ENCODE data around the gene MDM2.
"Not testable (repeated sequence)": the region's sequence is repeated elsewhere in the genome, so short reads cannot be mapped to it uniquely, and the experiment has no call there.

The MDM2 gene

DNA sequence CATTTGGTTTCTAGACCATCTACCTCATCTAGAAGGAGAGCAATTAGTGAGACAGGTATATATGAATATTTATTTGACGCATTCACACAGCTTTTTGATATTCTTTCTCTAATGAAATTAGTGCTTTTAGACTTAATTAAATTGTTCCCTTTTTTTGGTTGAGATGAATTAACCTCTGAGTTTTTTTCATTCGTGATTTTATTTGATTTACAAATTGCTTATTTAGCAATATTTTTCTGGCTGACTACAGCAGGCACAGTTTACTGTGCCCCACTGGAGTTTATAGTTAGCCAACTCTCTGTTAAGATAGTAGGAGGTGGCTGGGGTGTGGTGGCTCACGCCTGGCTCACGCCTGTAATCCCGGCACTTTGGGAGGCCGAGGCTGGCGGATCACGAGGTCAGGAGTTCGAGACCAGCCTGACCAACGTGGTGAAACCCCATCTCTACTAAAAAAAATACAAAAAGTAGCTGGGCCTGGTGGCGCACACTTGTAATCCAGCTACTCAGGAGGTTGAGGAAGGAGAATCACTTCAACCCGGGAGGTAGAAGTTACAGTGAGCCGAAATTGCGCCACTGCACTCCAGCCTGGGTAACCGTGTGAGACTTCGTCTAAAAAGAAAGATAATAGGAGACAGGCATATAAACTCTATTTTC lies 16.7 kb downstream of the MDM2 start:
- in situ Hi-C loops (cut with HindIII; ENCODE audit: low sequenced_read_pairs): no loop called here

DNA sequence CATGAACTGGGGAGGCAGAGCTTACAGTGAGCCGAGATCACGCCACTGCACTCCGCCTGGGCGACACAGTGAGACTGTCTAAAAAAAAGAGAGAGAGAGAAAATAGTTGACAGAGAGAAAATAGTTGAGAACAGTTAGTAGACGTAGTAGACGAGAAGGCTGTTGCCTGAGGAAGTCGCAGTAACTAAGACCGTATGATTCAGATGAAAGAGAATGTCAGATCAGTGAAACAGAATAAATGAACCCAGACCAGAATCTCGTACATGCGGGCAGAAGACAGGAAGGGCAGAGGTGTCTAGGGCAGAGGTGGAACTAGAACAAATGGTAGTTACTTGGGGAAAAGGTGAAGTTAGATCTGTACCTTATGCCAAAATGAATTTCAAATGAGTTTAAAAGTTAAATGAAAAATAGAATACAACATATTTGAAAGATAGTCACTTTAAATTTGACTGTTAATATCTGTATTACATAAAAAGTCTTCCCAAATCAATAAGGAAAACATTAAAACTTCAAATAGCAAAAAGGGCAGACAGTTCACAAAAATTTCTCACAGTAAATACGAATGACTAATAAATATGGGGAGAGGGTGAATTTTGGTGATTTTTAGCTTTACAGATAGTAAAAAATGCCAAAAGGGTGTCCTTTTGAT lies 17.7 kb downstream of the MDM2 start:
- in situ Hi-C loops (cut with HindIII; ENCODE audit: low sequenced_read_pairs): no loop called here

DNA sequence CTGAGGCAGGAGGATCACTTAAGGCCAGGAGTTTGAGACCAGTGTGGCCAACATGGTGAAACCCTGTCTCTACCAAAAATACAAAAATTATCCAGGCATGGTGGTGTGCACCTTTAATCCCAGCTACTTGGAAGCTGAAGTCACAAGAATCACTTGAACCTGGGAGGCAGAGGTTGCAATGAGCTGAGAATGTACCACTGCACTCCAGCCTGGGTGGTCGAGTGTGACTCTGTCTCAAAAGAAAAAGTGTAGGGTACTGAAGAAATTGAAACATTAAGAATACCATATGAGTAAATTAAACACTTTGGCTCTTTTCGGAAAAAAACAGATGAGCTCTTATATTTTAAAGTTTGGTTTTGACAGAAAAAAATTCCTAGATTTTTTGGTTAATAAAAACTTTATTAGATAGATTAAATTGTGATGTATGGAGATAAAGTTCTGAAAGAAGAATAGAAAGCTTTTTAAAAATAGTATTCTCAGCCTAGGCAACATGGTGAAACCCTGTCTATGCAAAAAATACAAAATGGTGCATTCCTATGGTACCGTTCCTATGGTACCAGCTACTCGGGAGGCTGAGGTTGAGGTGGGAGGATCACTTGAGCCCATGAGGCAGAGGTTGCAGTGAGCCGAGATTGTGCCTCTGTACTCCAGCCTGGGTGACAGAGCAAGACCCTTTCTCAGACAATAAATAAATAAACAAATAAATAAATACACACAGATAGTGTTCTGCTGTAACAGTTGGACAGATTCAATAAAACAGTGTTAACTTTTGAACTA lies 20.1 kb downstream of the MDM2 start:
- in situ Hi-C loops (cut with HindIII; ENCODE audit: low sequenced_read_pairs): no loop called here

DNA sequence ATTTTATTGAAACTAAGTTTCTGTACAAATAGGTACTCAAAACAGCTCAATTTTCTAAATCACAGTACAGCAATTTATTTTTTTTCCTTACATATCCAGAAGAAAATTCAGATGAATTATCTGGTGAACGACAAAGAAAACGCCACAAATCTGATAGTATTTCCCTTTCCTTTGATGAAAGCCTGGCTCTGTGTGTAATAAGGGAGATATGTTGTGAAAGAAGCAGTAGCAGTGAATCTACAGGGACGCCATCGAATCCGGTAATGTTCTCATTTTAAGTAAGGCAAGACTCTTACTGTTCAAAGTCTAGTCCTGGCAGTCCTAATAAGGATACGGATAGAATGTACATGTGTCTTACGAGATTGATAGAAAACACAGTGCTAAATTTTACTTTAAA lies 20.7 kb downstream of the MDM2 start:
- in situ Hi-C loops (cut with HindIII; ENCODE audit: low sequenced_read_pairs): no loop called here

DNA sequence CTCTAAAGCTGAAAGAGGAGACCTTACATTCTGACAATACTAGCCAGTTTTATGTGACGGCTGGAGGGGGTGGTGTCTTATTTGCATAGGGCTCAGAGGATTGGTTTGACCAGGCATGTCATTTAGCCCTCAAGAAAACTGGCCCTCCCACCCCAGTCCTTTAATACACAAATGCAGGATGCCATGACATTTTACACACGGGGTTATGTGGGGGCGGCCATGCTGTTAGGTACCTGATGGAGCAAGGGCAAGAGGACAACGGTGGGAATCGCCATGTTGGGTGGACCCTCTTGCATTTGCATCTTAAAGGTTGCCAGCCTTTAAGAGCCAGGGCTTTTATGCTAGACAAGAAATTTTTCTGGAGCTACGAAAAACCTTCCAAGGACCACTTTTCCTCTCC lies 23.3 kb downstream of the MDM2 start:
- in situ Hi-C loops (cut with HindIII; ENCODE audit: low sequenced_read_pairs): no loop called here

DNA sequence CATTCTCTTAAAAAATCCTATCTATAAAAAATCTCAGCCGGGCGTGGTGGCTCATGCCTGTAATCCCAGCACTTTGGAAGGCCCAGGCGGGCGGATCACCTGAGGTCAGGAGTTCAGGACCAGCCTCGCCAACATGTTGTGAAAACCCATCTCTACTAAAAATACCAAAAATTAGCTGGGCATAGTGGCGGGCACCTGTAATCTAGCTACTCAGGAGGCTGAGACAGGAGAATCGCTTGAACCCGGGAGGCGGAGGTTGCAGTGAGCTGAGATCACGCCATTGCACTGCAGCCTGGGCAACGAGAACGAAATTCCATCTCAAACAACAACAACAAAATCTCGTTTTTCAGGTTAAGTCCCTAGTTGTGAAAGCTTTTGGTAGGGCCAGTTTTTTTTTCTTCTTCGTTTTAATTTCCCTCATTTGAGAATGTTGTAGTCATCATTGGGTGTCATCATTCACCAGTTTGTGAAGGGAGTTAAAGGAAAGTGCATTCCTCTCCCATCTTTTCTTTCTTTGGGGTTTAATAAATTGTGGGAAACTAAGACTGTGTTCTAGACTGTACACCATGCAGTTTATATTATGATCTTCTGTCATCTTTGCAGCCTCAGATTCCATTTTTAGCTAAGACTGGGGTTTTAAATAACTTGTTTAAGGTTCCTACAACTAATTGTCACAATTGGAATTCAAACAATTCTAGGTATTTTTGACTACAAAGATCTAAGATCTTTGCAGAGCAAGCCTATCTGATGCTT lies 23.9 kb downstream of the MDM2 start:
- in situ Hi-C loops (cut with HindIII; ENCODE audit: low sequenced_read_pairs): no loop called here

DNA sequence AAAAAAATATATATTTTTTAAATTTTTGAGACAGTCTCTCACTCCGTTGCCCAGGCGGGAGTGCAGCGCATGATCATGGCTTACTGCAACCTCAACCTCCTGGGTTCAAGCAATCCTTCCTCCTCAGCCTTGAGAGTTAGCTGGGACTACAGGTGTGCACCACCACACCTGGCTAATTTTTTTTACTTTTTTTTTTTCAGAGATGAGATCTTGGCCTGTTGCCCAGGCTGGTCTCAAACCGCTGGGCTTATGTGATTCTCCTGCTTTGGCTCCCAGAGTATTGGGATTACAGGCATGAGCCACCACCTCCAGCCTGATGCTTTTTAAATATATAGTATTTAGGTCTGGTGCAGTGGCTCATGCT lies 24.5 kb downstream of the MDM2 start:
- in situ Hi-C loops (cut with HindIII; ENCODE audit: low sequenced_read_pairs): no loop called here

DNA sequence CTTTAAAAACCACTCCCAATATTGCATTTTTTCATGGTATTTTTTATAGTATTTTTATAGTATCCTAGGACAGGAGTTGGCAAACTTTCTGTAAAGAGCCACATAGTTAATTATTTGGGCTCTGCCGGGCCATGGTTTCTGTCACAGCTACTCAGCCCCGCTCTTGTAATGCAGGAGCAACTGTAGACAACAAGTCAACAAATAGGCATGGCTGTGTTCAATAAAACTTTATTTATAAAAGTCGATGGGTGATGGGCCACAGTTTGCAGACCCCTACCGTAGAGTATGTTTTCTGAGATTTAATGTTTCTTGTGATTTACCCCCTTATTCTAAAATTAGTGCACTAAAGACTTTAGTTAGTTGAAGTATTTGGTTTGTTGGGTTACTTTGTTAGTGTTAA lies 25.5 kb downstream of the MDM2 start:
- in situ Hi-C loops (cut with HindIII; ENCODE audit: low sequenced_read_pairs): no loop called here

DNA sequence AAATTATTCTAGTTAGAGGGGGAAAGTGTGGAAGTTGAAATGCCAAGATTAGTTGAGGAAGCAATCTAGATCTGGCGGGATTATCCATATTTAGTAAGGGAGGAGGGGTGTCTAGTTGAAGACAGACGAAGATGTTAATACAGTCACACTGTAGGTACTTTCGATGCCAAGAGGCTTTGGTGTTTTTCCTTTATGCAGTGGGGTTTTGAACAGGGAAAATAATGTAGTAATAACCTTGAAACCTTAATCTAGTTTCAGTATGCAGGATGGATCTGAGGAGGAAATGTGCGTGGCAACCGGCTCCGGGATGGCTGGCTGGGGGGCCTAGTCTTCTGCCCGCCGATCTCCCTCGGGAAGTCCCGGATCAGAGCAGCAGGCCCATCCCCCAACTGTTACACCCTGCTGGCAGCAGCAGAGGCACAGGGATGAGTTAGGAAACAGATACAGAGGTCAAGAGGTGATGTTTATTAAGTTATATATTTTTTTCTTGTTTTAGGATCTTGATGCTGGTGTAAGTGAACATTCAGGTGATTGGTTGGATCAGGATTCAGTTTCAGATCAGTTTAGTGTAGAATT lies 27.4 kb downstream of the MDM2 start:
- in situ Hi-C loops (cut with HindIII; ENCODE audit: low sequenced_read_pairs): no loop called here

DNA sequence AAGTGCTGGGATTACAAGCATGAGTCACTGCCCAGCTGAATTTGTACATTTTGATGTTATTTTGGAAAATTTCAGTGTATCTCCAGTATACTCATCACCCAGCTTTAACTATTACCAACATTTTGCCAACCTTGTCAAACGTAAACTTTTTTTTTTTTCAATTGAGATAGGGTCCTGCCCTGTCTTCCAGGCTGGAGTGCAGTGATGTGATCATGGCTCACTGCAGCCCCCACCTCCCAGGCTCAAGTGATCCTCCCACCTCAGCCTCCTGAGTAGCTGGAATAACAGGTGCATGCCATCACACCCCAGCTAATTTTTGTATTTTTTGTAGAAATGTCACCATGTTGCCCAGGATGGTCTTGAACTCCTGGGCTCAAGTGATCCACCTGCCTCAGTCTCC lies 29.2 kb downstream of the MDM2 start:
- in situ Hi-C loops (cut with HindIII; ENCODE audit: low sequenced_read_pairs): no loop called here

DNA sequence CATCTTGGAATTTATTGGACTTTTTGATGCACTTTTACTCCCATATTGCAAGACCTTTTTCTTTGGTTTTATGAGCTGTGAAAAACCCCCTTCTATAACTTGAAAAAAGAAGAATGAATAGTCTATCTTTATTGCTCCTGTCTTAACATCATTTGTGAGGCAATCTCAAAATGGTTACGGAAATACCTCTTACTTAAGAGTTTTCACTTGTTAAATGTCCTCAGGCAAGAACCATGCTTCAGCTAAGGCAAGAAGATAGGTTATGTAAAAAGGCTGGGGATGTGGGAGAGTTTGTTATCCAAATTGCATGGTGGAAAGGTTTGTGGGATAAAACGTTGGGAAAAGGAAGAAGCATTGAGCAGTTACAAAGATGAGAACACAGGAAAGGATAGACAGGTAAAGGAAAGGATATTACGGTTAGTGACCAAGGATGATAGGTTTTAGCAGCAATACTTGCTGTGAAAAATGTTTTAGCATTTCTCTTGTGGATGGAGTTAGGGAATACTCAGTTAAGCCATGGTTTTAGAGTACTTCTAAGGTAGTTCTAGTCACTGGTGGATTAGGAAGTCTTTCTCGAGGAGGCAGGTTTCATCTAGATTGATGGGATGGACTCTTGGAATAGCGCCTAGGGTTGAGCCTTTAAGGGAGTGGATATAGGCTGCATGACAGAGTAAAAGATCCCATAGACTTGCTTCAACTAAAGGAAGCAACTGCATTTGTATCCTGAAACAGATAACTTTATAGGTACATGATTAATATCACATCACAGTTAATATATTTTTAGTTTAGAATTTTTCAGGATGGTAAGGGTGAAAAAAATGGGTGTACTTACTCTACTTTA lies 30.3 kb downstream of the MDM2 start:
- in situ Hi-C loops (cut with HindIII; ENCODE audit: low sequenced_read_pairs): no loop called here

DNA sequence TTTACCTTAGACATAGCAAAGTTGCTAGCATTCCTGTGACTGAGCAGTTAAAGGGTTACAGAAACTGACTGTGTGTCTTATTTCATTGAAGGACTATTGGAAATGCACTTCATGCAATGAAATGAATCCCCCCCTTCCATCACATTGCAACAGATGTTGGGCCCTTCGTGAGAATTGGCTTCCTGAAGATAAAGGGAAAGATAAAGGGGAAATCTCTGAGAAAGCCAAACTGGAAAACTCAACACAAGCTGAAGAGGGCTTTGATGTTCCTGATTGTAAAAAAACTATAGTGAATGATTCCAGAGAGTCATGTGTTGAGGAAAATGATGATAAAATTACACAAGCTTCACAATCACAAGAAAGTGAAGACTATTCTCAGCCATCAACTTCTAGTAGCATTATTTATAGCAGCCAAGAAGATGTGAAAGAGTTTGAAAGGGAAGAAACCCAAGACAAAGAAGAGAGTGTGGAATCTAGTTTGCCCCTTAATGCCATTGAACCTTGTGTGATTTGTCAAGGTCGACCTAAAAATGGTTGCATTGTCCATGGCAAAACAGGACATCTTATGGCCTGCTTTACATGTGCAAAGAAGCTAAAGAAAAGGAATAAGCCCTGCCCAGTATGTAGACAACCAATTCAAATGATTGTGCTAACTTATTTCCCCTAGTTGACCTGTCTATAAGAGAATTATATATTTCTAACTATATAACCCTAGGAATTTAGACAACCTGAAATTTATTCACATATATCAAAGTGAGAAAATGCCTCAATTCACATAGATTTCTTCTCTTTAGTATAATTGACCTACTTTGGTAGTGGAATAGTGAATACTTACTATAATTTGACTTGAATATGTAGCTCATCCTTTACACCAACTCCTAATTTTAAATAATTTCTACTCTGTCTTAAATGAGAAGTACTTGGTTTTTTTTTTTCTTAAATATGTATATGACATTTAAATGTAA lies 31.5 kb downstream of the MDM2 start:
- in situ Hi-C loops (cut with HindIII; ENCODE audit: low sequenced_read_pairs): no loop called here

DNA sequence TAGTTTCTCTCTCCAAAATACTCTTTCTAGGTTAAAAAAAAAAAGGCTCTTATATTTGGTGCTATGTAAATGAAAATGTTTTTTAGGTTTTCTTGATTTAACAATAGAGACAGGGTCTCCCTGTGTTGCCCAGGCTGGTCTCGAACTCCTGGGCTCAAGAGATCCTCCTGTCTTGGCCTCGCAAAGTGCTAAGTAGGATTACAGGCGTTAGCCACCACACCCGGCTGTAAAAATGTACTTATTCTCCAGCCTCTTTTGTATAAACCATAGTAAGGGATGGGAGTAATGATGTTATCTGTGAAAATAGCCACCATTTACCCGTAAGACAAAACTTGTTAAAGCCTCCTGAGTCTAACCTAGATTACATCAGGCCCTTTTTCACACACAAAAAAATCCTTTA lies 33.2 kb downstream of the MDM2 start:
- in situ Hi-C loops (cut with HindIII; ENCODE audit: low sequenced_read_pairs): not testable (repeated sequence)

DNA sequence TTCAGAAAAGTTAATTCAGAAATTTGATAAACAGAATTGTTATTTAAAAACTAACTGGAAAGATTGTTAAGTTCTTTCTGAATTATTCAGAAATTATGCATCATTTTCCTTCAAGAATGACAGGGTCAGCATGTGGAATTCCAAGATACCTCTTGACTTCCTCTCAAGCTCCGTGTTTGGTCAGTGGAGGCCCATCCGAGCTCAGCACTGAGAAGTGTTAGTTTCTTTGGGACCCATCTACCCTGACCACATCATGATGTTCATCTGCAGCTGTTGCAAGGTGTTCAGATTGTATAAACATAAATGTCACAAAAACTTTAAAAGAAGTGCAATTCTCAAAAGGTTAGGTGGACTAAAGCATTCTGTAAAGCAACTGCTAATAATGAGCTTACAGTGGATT lies 33.7 kb downstream of the MDM2 start:
- in situ Hi-C loops (cut with HindIII; ENCODE audit: low sequenced_read_pairs): no loop called here

DNA sequence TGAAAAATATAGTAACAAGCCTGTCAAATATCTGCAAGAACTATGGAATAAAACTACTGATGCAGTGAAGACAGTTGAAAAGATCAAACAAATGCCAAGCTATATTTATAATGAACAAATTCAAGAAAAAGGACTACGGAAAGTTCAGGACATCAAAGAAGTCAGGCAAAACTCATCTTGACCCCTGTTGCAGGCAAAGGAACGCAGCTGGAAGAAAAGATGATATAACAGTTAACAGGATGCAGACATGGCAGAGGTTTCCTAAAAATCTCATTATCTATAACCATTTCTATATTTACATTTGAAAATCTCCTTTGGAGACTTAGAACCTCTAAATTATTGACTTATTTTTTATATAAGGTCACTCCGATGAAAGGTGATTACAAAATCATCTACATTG lies 34.1 kb downstream of the MDM2 start:
- in situ Hi-C loops (cut with HindIII; ENCODE audit: low sequenced_read_pairs): no loop called here

DNA sequence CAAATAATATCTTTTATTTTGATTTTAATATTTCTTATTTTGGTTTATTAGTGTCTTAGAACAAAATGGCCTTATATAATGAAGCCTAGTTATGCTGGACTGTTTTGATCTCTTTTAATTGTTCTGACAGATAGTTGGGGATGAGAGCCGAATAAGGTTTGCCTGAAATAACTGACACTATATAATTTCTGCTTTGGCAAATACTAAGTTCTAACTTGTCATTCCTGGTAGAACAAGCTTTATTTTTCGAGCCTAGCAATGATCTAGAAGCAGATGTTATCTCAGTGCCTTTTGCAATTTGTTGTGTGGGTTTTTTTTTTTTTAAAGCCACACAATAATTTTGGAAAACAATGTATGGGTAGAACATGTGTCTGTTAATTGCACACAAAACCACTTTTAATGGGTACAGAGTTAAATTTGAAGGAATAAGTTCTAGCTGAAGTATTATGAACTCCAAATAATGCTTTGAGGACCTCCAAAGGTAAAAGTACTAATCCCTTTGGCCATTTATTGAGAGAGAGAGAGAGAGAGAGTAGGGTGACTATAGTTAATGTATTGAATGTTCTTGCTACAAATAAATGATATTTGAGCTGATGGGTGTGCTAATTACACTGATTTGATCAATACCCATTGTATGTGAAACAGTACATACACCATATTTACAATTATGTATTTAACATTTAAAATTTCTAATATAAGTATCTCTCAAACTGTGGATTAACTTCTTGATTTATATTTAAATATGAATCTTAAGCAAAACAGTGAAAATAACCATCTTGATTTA lies 35.0 kb downstream of the MDM2 start:
- in situ Hi-C loops (cut with HindIII; ENCODE audit: low sequenced_read_pairs): no loop called here

DNA sequence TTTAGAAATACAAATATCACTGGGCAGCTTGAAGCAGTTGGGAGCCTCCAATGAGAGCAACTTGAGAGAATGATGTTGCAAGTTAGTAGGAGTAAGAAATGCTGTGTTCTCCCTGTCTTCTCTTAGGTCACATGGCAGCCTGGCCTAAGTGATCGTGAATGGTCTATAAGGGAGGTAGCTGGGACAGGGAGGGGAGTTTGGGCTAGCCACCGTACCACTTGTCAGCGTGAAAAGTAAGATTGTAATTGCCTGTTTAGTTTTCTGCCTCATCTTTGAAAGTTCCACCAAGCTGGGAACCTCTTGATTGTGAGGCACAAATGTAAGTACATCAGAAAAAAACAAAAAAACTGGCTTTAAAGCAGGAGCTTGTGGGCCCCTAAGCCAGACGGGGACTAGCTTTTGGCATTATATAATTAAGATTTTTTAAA lies 36.4 kb downstream of the MDM2 start:
- in situ Hi-C loops (cut with HindIII; ENCODE audit: low sequenced_read_pairs): no loop called here
